Activated naive CD4-positive, alpha-beta T cell treated with anti-CD3 and anti-CD28 coated beads, Interleukin-2, amount 50 U/mL, for 72 hours (primary cell): Measurements from ENCODE around the gene CUBN. TPM values are rescaled to one million over a fixed set of nuclear protein-coding genes. Genes with fewer than 3 reads are reported as not detected.

Experiments
- ATAC-seq, 2 donors: fragments of 150-1000 bp; cut with Tn5 transposase; 2 replicates each; pipeline ENCODE4 v1.10.0; 2021; ENCODE audit warnings: mild to moderate bottlenecking in 2 of 2, moderate library complexity in 2 of 2
- DNase-seq, 2 donors: peaks; one replicate each; pipeline ENCODE4 v3.0.0; 2021 to 2022; ENCODE audit warnings: low spot score in 2 of 2
- H3K27ac Mint-ChIP-seq, 2 donors: one replicate each; pipeline ENCODE4 v1.8.0; 2022; ENCODE audit warnings: mild to moderate bottlenecking in 2 of 2, mixed read lengths in 2 of 2
- H3K36me3 Mint-ChIP-seq, 2 donors: one replicate each; pipeline ENCODE4 v1.8.0; 2022; ENCODE audit warnings: mixed read lengths in 2 of 2
- H3K9me3 Mint-ChIP-seq, 2 donors: one replicate each; pipeline ENCODE4 v1.8.0; 2022; ENCODE audit warnings: mixed read lengths in 2 of 2
- total RNA-seq, 2 donors: library from RNA; stranded (reverse); gene quantifications; one replicate each; pipeline ENCODE4 v1.2.3, GENCODE V29; 2022

The CUBN gene
- total RNA-seq, 2 donors from 2014 or later: 0.32 to 1.1 TPM

GRCh38 chr10:17146892-17147291, 17.3 kb upstream of the CUBN start:
- H3K36me3 Mint-ChIP-seq: peaks cover 9 to 11% of the 10 kb centered on the region in 2 donors
- no peak overlapping the region for H3K27ac Mint-ChIP-seq
- peaks cover 0 to 6% of the 10 kb centered on the region in 2 donors for H3K9me3 Mint-ChIP-seq
- ATAC-seq (no peak), DNase-seq (no peak)

- peaks cover 11 to 17% of the 10 kb centered on the region in 2 donors for H3K36me3 Mint-ChIP-seq
- H3K9me3 Mint-ChIP-seq: peaks cover 0 to 10% of the 10 kb centered on the region in 2 donors
- DNase-seq (no peak), ATAC-seq (peak; percentile 17 to 65)
- peak overlapping the region; percentile 51 to 75 for H3K27ac Mint-ChIP-seq
Measured at GRCh38 chr10:17145239-17145638, 15.6 kb upstream of the CUBN start.

DNA sequence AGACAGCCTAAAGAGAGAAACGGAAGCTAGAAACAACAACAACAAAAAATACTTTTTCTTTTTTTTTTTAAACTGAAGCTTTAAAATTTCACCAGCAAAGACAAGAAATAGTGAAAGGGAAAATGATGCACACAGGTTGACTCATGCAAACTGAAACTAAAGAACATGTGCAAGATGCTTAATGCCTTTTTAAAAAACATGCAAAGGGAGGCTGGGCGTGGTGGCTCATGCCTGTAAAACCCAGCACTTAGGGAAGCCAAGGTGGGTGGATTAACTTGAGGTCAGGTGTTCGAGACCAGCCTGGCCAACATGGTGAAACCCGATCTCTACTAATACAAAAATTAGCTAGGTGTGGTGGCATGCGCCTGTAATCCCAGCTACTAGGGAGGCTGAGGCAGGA, 15.1 kb upstream of the CUBN start:
- ATAC-seq: peak; percentile 94

GRCh38 chr10:17144032-17144431, 14.4 kb upstream of the CUBN start:
- DNase-seq (no peak), ATAC-seq (no peak)
- peaks cover 0 to 10% of the 10 kb centered on the region in 2 donors for H3K9me3 Mint-ChIP-seq
- peak overlapping the region in 1 of 2 donors; percentile 75 for H3K27ac Mint-ChIP-seq
- H3K36me3 Mint-ChIP-seq: peaks cover 11 to 17% of the 10 kb centered on the region in 2 donors

More for the DNA sequence above, 15.1 kb upstream of the CUBN start:
- DNase-seq: peak; percentile 43 to 62
- Mint-ChIP-seq H3K9me3 (peaks cover 0 to 10% of the 10 kb centered on the region in 2 donors), H3K36me3 (peaks cover 11 to 17% of the 10 kb centered on the region in 2 donors), H3K27ac (peak overlapping the region; percentile 51 to 75)

GRCh38 chr10:17143055-17143690, 13.6 kb upstream of the CUBN start:
- Mint-ChIP-seq H3K27ac (no peak overlapping the region), H3K9me3 (peaks cover 0 to 10% of the 10 kb centered on the region in 2 donors), H3K36me3 (peaks cover 11 to 17% of the 10 kb centered on the region in 2 donors)
- no peak for DNase-seq
- ATAC-seq: peak in 1 of 2 donors; percentile 51

DNA sequence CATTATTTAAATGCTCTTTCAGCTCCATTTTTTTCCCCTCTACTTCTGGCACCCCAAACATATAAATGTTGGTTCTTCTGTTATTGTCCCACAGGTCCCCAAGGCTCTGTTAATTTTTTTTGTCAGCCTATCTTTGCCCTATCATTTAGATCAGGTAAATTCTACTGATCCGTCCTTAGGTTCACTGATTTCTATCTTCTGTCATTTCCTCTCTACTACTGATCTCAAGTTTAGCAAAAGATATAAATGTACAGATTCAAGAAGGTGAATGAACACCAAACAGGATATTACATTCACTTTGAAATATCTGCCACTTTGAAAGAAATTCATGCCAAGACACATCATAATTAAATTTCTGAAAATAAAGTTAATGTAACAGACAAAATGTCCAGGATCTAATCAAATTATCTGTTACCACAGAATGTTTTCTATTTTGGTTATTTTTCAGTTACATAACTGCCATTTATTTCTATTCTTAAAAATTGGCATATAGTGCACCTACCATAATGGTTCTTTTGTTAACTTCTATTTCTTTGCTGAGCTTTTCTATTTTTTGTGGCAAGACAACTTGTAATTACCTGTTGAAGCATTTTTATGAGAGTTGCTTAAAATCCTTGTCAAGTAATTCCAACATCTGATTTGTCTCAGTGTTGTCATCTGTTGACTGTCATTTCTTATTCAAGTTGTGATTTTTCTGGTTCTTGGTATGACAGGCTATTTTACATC, 12.1 kb upstream of the CUBN start:
- peaks cover 11 to 17% of the 10 kb centered on the region in 2 donors for H3K36me3 Mint-ChIP-seq
- ATAC-seq: no peak
- no peak for DNase-seq
- no peak overlapping the region for H3K27ac Mint-ChIP-seq
- H3K9me3 Mint-ChIP-seq: peaks cover 0 to 10% of the 10 kb centered on the region in 2 donors

DNA sequence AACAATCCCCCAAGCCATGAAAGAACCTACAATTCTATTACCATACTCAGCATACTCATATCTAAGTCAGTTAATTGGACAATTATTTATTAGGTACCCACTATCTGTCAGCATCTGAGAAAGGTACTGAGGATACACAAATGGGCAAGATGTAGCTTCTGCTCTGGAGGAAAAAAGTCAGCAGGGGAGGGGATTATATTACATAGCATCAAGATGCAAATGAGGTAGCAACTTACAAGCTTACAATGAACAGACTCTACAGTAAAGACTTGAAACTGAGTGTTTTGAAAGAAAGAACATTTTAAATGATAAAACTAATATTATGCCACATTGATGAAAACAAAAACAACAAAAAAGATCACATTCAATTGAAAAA, 10.8 kb upstream of the CUBN start:
- H3K36me3 Mint-ChIP-seq: peaks cover 11 to 17% of the 10 kb centered on the region in 2 donors
- no peak overlapping the region for H3K27ac Mint-ChIP-seq
- H3K9me3 Mint-ChIP-seq: peaks cover 0 to 10% of the 10 kb centered on the region in 2 donors
- ATAC-seq (no peak), DNase-seq (no peak)

DNA sequence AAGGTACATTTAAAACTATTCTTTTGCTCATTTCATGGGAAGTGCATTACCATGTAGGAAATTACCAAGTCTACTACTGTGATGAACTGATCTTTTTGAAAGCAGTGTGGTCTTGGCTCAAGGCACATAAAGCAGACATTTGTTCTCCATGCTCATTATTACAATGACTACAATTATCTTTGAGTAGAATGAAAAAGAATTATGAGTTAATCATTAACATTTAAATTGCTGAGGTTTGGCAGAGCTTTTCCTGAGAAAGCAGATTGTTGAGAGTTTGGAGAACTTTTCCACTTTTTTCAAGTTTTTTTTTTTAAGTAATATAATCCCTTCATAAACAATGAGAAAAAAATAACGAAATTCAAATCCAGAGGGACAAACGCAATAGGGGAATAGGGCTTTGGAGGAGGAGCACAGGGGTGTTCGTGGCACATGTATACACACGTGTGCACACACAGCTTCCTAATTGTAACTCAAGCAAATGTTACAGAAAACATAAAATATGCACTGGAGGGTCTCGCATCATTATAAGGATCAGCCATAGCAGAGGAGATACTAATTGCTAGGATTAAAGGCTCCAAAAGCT, 8.9 kb upstream of the CUBN start:
- no peak overlapping the region for H3K27ac Mint-ChIP-seq
- peaks cover 10 to 13% of the 10 kb centered on the region in 2 donors for H3K36me3 Mint-ChIP-seq
- ATAC-seq (no peak), DNase-seq (no peak)
- H3K9me3 Mint-ChIP-seq: peaks cover 0 to 7% of the 10 kb centered on the region in 2 donors

DNA sequence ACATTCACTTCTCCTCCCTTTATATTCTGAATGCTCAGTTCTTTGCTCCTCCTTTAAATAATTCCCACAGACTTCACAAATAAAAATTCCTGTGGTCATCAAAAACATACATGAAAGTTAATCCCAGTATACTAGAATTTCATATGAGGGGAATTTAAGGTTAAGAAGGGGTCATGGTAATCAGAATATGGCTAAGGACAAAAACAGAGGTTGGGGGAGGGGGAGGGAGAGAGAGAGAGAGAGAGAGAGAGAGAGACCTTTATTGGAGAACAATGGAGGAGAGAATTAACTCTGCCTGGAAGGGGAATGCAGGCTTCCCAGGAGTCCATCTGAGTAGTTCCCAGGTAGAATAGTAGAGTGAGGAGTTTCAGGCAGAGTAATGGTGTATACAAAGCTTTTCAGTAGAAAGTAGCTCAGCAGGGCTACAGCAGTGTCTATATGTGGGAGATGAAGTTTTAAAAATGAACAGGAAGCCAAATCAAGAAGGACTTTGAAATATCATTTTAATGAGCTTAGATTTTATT, 5.2 kb upstream of the CUBN start:
- DNase-seq (no peak), ATAC-seq (no peak)
- no peak overlapping the region for H3K27ac Mint-ChIP-seq
- no peaks in the 10 kb centered on the region for H3K36me3 Mint-ChIP-seq
- H3K9me3 Mint-ChIP-seq: no peaks in the 10 kb centered on the region

- ATAC-seq: no peak
- Mint-ChIP-seq H3K9me3 (no peaks in the 10 kb centered on the region), H3K27ac (no peak overlapping the region)
Measured at GRCh38 chr10:17134282-17134681, 4.7 kb upstream of the CUBN start.

GRCh38 chr10:17128261-17128660, 1.4 kb downstream of the CUBN start:
- no peak for DNase-seq
- Mint-ChIP-seq H3K27ac (no peak overlapping the region), H3K36me3 (no peaks in the 10 kb centered on the region), H3K9me3 (no peaks in the 10 kb centered on the region)
- ATAC-seq: no peak

More at GRCh38 chr10:17134282-17134681, 4.7 kb upstream of the CUBN start:
- DNase-seq: no peak
- no peaks in the 10 kb centered on the region for H3K36me3 Mint-ChIP-seq

- H3K27ac Mint-ChIP-seq: no peak overlapping the region
- H3K36me3 Mint-ChIP-seq: no peaks in the 10 kb centered on the region
- no peaks in the 10 kb centered on the region for H3K9me3 Mint-ChIP-seq
- no peak for DNase-seq
- ATAC-seq: no peak
Measured at GRCh38 chr10:17126327-17126726, 3.3 kb downstream of the CUBN start.

DNA sequence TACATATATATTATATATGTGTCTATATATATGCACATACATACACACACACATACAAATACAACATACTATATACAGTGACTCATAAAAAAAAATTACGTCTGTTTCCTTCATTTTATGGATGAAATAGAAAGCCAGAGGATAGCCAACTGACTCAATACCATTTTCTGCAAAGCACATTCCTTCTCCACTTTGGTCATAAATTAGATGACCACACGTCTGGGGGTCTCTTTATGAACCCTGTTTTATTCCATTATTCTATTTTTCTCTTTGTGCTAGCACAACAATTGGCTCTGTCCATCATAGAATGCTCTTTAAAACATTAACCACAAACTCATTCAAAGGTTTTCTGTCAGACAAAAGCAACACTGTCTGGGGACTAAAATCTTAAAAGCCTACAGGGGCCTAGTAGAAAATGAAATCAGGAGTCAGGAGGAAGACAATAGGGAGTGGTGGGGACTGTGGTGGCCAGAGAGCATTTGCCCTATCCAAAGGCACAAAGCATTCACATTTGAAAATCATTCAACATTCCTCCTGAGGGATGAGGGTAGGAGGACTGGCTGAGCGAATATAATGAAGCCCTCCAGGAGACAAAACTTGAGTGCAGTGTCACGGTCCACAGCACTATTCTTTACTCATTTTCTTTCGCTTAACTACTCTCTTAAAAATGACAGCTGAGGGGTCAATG, 4.3 kb downstream of the CUBN start:
- no peak for ATAC-seq
- no peak overlapping the region for H3K27ac Mint-ChIP-seq
- peaks cover 0 to 4% of the 10 kb centered on the region in 2 donors for H3K36me3 Mint-ChIP-seq
- DNase-seq: no peak
- H3K9me3 Mint-ChIP-seq: no peaks in the 10 kb centered on the region

GRCh38 chr10:17123961-17124360, 5.7 kb downstream of the CUBN start:
- no peaks in the 10 kb centered on the region for H3K9me3 Mint-ChIP-seq
- H3K27ac Mint-ChIP-seq: no peak overlapping the region
- H3K36me3 Mint-ChIP-seq: peaks cover 0 to 8% of the 10 kb centered on the region in 2 donors
- ATAC-seq (no peak), DNase-seq (no peak)

DNA sequence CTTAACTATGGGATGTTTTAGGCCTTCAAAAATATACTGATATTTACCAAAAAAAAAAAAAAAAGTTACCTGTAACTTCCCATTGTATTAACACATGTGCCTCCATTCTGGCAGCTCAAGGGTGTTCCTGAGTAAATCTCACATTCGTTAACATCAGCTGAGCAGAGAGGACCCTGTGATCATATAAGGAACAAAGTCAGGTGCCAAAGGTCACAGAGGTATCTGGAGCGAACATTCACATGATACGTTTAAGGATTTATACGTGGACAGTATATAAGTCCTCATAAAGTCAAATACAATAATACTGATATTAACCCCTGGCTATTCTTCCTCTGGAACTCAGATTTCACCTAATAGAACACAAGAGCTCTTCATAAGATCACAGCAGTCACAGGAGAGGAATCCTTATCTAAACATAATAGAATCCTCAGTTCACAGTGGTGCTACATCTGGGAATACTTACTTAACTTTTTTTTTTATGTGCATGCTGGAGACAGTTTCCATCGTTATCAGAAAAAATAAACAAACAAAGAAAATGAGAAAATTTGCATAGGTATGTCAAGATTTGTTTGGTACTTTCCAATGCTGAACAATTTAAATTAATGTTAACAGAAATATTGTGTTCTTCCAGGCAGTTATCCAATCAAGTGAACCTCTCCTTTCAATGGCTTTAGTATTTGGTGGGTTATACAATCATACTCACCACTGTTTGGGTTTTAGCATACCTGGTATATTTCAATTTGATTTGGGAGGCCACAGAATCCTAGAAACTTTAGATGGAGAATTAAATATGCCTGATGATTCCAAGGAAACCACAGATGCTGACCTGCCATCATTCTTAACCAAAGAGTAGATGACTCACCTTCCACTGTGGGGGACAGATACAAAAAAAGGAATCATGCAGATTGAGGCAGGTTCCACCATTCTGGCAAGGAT, 6.6 kb downstream of the CUBN start:
- ATAC-seq: no peak
- no peak for DNase-seq
- Mint-ChIP-seq H3K9me3 (no peaks in the 10 kb centered on the region), H3K36me3 (peaks cover 0 to 8% of the 10 kb centered on the region in 2 donors), H3K27ac (no peak overlapping the region)

DNA sequence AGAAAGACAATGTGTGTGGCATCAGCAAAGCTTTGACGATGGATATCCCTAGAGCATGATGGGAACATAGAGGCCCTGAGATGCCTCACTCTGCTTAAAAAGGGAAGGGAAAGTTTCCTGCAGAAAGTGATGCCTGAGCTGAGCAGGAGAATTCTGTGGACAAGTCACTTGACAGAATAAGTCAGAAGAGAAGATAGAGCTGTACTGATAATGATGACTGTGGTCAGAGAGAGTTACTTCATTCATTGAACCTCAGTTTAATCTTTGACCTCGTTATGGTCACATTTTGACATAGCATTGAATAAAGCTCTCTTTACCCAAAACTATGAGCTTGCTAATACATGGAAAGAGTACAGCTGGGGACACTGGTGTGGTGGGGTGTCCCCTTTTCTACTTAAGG, 7.6 kb downstream of the CUBN start:
- no peaks in the 10 kb centered on the region for H3K9me3 Mint-ChIP-seq
- peaks cover 0 to 8% of the 10 kb centered on the region in 2 donors for H3K36me3 Mint-ChIP-seq
- no peak for ATAC-seq

More for the DNA sequence above, 7.6 kb downstream of the CUBN start:
- H3K27ac Mint-ChIP-seq: no peak overlapping the region
- no peak for DNase-seq
